Stimulated activated effector memory CD8-positive, alpha-beta T cell treated with anti-CD3 and anti-CD28 coated beads, Interleukin-12 subunit alpha, Interleukin-12 subunit beta, amount 100 ng/mL, for 72 hours (primary cell): ENCODE measurements around the gene FMOD.

ENCODE experiments used
- ATAC-seq: fragments of 150-1000 bp; cut with Tn5 transposase; 2 replicates; pipeline ENCODE4 v1.10.0; 2021
- DNase-seq, 2 donors: peaks; one replicate each; pipeline ENCODE4 v3.0.0; 2021 to 2022; ENCODE audit warnings: low spot score in 2 of 2
- H3K27ac Mint-ChIP-seq: one replicate; pipeline ENCODE4 v1.8.0; 2022; ENCODE audit warnings: mild to moderate bottlenecking, mixed read lengths
- H3K36me3 Mint-ChIP-seq: one replicate; pipeline ENCODE4 v1.8.0; 2022; ENCODE audit warnings: mild to moderate bottlenecking, mixed read lengths
- H3K4me1 Mint-ChIP-seq: one replicate; pipeline ENCODE4 v1.8.0; 2022; ENCODE audit warnings: mixed read lengths
- H3K4me3 Mint-ChIP-seq: one replicate; pipeline ENCODE4 v1.8.0; 2022; ENCODE audit warnings: mild to moderate bottlenecking, mixed read lengths
- H3K9me3 Mint-ChIP-seq: one replicate; pipeline ENCODE4 v1.8.0; 2022; ENCODE audit warnings: mixed read lengths

The FMOD gene

GRCh38 chr1:203351037-203351625 lies at the start of gene FMOD:
Gene FMOD, minus strand, starts transcription at chr1:203351122. Its CDS starts 2,852 bp downstream, at chr1:203348270.
- H3K4me1 Mint-ChIP-seq = peaks cover 16% of the 10 kb centered on the region
- H3K9me3 Mint-ChIP-seq = no peaks in the 10 kb centered on the region
- H3K4me3 Mint-ChIP-seq = peak within 1 kb of the TSS; percentile 26
- DNase-seq (no peak), ATAC-seq (peak; percentile 43)
- no peak within 1 kb of the TSS for H3K27ac Mint-ChIP-seq
- no peaks in the 10 kb centered on the region for H3K36me3 Mint-ChIP-seq

- DNase-seq = no peak
- ATAC-seq = no peak
- Mint-ChIP-seq H3K36me3 (no peaks in the 10 kb centered on the region), H3K4me1 (no peaks in the 10 kb centered on the region), H3K4me3 (no peak overlapping the region), H3K27ac (no peak overlapping the region), H3K9me3 (peaks cover 4% of the 10 kb centered on the region)
These were observed 45.8 kb upstream of the FMOD start for GRCh38 chr1:203396595-203397194.

GRCh38 chr1:203395751-203396150 lies 44.8 kb upstream of the FMOD start:
- Mint-ChIP-seq H3K27ac (no peak overlapping the region), H3K36me3 (no peaks in the 10 kb centered on the region), H3K4me1 (no peaks in the 10 kb centered on the region), H3K9me3 (peaks cover 4% of the 10 kb centered on the region), H3K4me3 (no peak overlapping the region)
- DNase-seq = no peak
- no peak for ATAC-seq

GRCh38 chr1:203390298-203390697 lies 39.4 kb upstream of the FMOD start:
- peaks cover 4% of the 10 kb centered on the region for H3K9me3 Mint-ChIP-seq
- no peak overlapping the region for H3K4me3 Mint-ChIP-seq
- no peaks in the 10 kb centered on the region for H3K36me3 Mint-ChIP-seq
- no peak overlapping the region for H3K27ac Mint-ChIP-seq
- DNase-seq = no peak
- no peak for ATAC-seq
- no peaks in the 10 kb centered on the region for H3K4me1 Mint-ChIP-seq

- DNase-seq (peak in 1 of 2 donors; percentile 23), ATAC-seq (no peak)
- Mint-ChIP-seq H3K9me3 (peaks cover 4% of the 10 kb centered on the region), H3K27ac (no peak overlapping the region), H3K4me1 (no peaks in the 10 kb centered on the region), H3K4me3 (no peak overlapping the region), H3K36me3 (no peaks in the 10 kb centered on the region)
These were observed 37.8 kb upstream of the FMOD start for GRCh38 chr1:203388683-203389082.

- DNase-seq (no peak), ATAC-seq (no peak)
- no peak overlapping the region for H3K27ac Mint-ChIP-seq
- H3K9me3 Mint-ChIP-seq = no peaks in the 10 kb centered on the region
- H3K4me1 Mint-ChIP-seq = no peaks in the 10 kb centered on the region
- H3K36me3 Mint-ChIP-seq = no peaks in the 10 kb centered on the region
- H3K4me3 Mint-ChIP-seq = no peak overlapping the region
These were observed 31.1 kb upstream of the FMOD start for GRCh38 chr1:203382026-203382425.

- DNase-seq = no peak
- H3K36me3 Mint-ChIP-seq = no peaks in the 10 kb centered on the region
- no peak overlapping the region for H3K4me3 Mint-ChIP-seq
- ATAC-seq = no peak
- H3K27ac Mint-ChIP-seq = no peak overlapping the region
- H3K9me3 Mint-ChIP-seq = no peaks in the 10 kb centered on the region
- H3K4me1 Mint-ChIP-seq = no peaks in the 10 kb centered on the region
These were observed 30.3 kb upstream of the FMOD start for GRCh38 chr1:203381151-203381751.

- DNase-seq (no peak), ATAC-seq (no peak)
- Mint-ChIP-seq H3K9me3 (no peaks in the 10 kb centered on the region), H3K36me3 (no peaks in the 10 kb centered on the region), H3K4me1 (no peaks in the 10 kb centered on the region), H3K27ac (no peak overlapping the region), H3K4me3 (no peak overlapping the region)
These were observed 29.7 kb upstream of the FMOD start for GRCh38 chr1:203380420-203381150.

GRCh38 chr1:203379825-203380224 lies 28.9 kb upstream of the FMOD start:
- H3K36me3 Mint-ChIP-seq = no peaks in the 10 kb centered on the region

GRCh38 chr1:203378556-203379245 lies 27.8 kb upstream of the FMOD start:
- ATAC-seq (no peak), DNase-seq (no peak)
- Mint-ChIP-seq H3K36me3 (no peaks in the 10 kb centered on the region), H3K4me1 (no peaks in the 10 kb centered on the region), H3K27ac (no peak overlapping the region), H3K9me3 (no peaks in the 10 kb centered on the region), H3K4me3 (no peak overlapping the region)

More at GRCh38 chr1:203379825-203380224, 28.9 kb upstream of the FMOD start:
- ATAC-seq (no peak), DNase-seq (no peak)
- H3K4me3 Mint-ChIP-seq = no peak overlapping the region
- H3K4me1 Mint-ChIP-seq = no peaks in the 10 kb centered on the region
- H3K27ac Mint-ChIP-seq = no peak overlapping the region
- no peaks in the 10 kb centered on the region for H3K9me3 Mint-ChIP-seq

- H3K36me3 Mint-ChIP-seq = no peaks in the 10 kb centered on the region
- H3K4me3 Mint-ChIP-seq = no peak overlapping the region
- ATAC-seq = no peak
- no peaks in the 10 kb centered on the region for H3K9me3 Mint-ChIP-seq
- no peak overlapping the region for H3K27ac Mint-ChIP-seq
- no peaks in the 10 kb centered on the region for H3K4me1 Mint-ChIP-seq
- no peak for DNase-seq
These were observed 23.1 kb upstream of the FMOD start for GRCh38 chr1:203373991-203374390.

- Mint-ChIP-seq H3K4me3 (no peak overlapping the region), H3K9me3 (no peaks in the 10 kb centered on the region), H3K27ac (no peak overlapping the region)
These were observed 22.1 kb upstream of the FMOD start for GRCh38 chr1:203373002-203373401.

GRCh38 chr1:203371288-203371687 lies 20.4 kb upstream of the FMOD start:
- DNase-seq (no peak), ATAC-seq (no peak)
- Mint-ChIP-seq H3K4me1 (no peaks in the 10 kb centered on the region), H3K4me3 (no peak overlapping the region), H3K36me3 (no peaks in the 10 kb centered on the region), H3K9me3 (no peaks in the 10 kb centered on the region), H3K27ac (no peak overlapping the region)

More at GRCh38 chr1:203373002-203373401, 22.1 kb upstream of the FMOD start:
- ATAC-seq (no peak), DNase-seq (no peak)
- Mint-ChIP-seq H3K36me3 (no peaks in the 10 kb centered on the region), H3K4me1 (no peaks in the 10 kb centered on the region)

- no peak for DNase-seq
- no peaks in the 10 kb centered on the region for H3K36me3 Mint-ChIP-seq
- H3K4me3 Mint-ChIP-seq = no peak overlapping the region
- no peaks in the 10 kb centered on the region for H3K4me1 Mint-ChIP-seq
- no peak for ATAC-seq
- no peaks in the 10 kb centered on the region for H3K9me3 Mint-ChIP-seq
- H3K27ac Mint-ChIP-seq = no peak overlapping the region
These were observed 18.7 kb upstream of the FMOD start for GRCh38 chr1:203369666-203370065.
